Liver (tissue), 9 donors: ENCODE measurements around the gene ERBB4. TPM values are rescaled to one million over a fixed set of nuclear protein-coding genes. Genes with fewer than 3 reads are reported as not detected.

Experiments used
- DNase-seq: peaks from one replicate; pipeline ENCODE4 v3.0.0-alpha.2; 2017; ENCODE audit warnings: low spot score
- H3K27ac ChIP-seq, 2 donors: one replicate each; pipeline ENCODE4 v1.7.0; 2013; ENCODE audit warnings: inconsistent platforms in 2 of 2, low read length in 2 of 2, control low read depth in 1 of 2, low read depth in 1 of 2, mild to moderate bottlenecking in 1 of 2
- H3K27me3 ChIP-seq, 4 donors: one replicate each; pipeline versions ENCODE4 v1.6.1 to v1.7.0; 2013; ENCODE audit warnings: low read length in 3 of 4, inconsistent platforms in 1 of 4, mild to moderate bottlenecking in 1 of 4, moderate library complexity in 1 of 4; ENCODE audit not compliant: control insufficient read depth in 4 of 4, insufficient read depth in 4 of 4
- H3K36me3 ChIP-seq, 4 donors: one replicate each; pipeline versions ENCODE4 v1.6.1 to v1.7.0; 2013; ENCODE audit warnings: low read length in 3 of 4, mild to moderate bottlenecking in 3 of 4, low read depth in 1 of 4, moderate library complexity in 1 of 4; ENCODE audit not compliant: control insufficient read depth in 4 of 4, insufficient read depth in 3 of 4
- H3K4me1 ChIP-seq, 4 donors: one replicate each; pipeline versions ENCODE4 v1.6.1 to v1.7.0; 2013; ENCODE audit warnings: low read length in 3 of 4, mild to moderate bottlenecking in 3 of 4, moderate library complexity in 1 of 4; ENCODE audit not compliant: control insufficient read depth in 4 of 4, insufficient read depth in 4 of 4
- H3K4me3 ChIP-seq, 3 donors: one replicate each; pipeline versions ENCODE4 v1.6.1 to v1.7.0; 2013; ENCODE audit warnings: low read length in 3 of 3, control low read depth in 1 of 3, low read depth in 1 of 3, mild to moderate bottlenecking in 1 of 3
- H3K9ac ChIP-seq, 2 donors: one replicate each; pipeline ENCODE4 v1.7.0; 2013; ENCODE audit warnings: low read length in 2 of 2, mild to moderate bottlenecking in 2 of 2, moderate library complexity in 2 of 2, control low read depth in 1 of 2, low read depth in 1 of 2
- H3K9me3 ChIP-seq, 4 donors: one replicate each; pipeline versions ENCODE4 v1.6.1 to v1.7.0; 2013; ENCODE audit warnings: low read length in 3 of 4; ENCODE audit not compliant: control insufficient read depth in 4 of 4
- EGR1 ChIP-seq, 2 donors: IDR thresholded peaks; 2 replicates each; pipeline ENCODE4 v1.6.1; 2016 to 2018; ENCODE audit warnings: antibody characterized with exemption in 2 of 2, low read depth in 2 of 2
- FOXA1 ChIP-seq: IDR thresholded peaks from 2 replicates; pipeline ENCODE4 v1.6.1; 2016; ENCODE audit warnings: antibody characterized with exemption
- FOXA2 ChIP-seq: IDR thresholded peaks from 2 replicates; pipeline ENCODE4 v1.6.1; 2016; ENCODE audit warnings: antibody characterized with exemption
- GABPA ChIP-seq, 2 donors: IDR thresholded peaks in 1 of 2; conservative IDR thresholded peaks in 1 of 2; 2 replicates each; pipeline ENCODE4 v1.6.1; 2016; ENCODE audit warnings: antibody characterized with exemption in 2 of 2, mild to moderate bottlenecking in 1 of 2, moderate library complexity in 1 of 2
- HNF4A ChIP-seq, 2 donors: conservative IDR thresholded peaks; 2 replicates each; pipeline ENCODE4 v1.6.1; 2016; ENCODE audit warnings: antibody characterized with exemption in 2 of 2, mild to moderate bottlenecking in 2 of 2
- HNF4G ChIP-seq: IDR thresholded peaks from 2 replicates; pipeline ENCODE4 v1.6.1; 2016; ENCODE audit warnings: antibody characterized with exemption
- JUND ChIP-seq, 2 donors: IDR thresholded peaks; 2 replicates each; pipeline ENCODE4 v1.6.1; 2016; ENCODE audit warnings: antibody characterized with exemption in 2 of 2
- NR2F2 ChIP-seq: IDR thresholded peaks from 2 replicates; pipeline ENCODE4 v1.6.1; 2016; ENCODE audit warnings: antibody characterized with exemption
- RAD21 ChIP-seq, 2 donors: IDR thresholded peaks; 2 replicates each; pipeline ENCODE4 v1.6.1; 2016; ENCODE audit warnings: antibody characterized with exemption in 2 of 2, mild to moderate bottlenecking in 2 of 2
- REST ChIP-seq: IDR thresholded peaks from 2 replicates; pipeline ENCODE4 v1.6.1; 2016; ENCODE audit warnings: antibody characterized with exemption, mild to moderate bottlenecking
- RXRA ChIP-seq, 2 donors: IDR thresholded peaks; 2 replicates each; pipeline ENCODE4 v1.6.1; 2017 to 2018; ENCODE audit warnings: antibody characterized with exemption in 2 of 2, mild to moderate bottlenecking in 1 of 2
- SP1 ChIP-seq: IDR thresholded peaks from 2 replicates; pipeline ENCODE4 v1.6.1; 2018; ENCODE audit warnings: antibody characterized with exemption, mild to moderate bottlenecking
- YY1 ChIP-seq: IDR thresholded peaks from 2 replicates; pipeline ENCODE4 v1.6.1; 2016; ENCODE audit warnings: antibody characterized with exemption, mild to moderate bottlenecking
- WGBS: extraction: QIAGEN DNeasy Blood & Tissue Kit; methylation state at CpG from one replicate; pipeline ENCODE4 v1.1.7; 2013; 5-methylcytosine and 5-hydroxymethylcytosine counted together
- polyA plus RNA-seq, 2 donors: library from polyadenylated mRNA; stranded (reverse) in 1 of 2; unstranded in 1 of 2; fragments of 200-250 nt in 1 of 2; fragments of >200 nt in 1 of 2; fragmentation: Nextera tagmentation in 1 of 2; extraction: Ambion mirVana in 1 of 2; gene quantifications; one replicate each; pipeline versions ENCODE4 v1.2.1 to v1.2.3, GENCODE V29; 2013 to 2015
- total RNA-seq, 2 donors: library from RNA; depleted of rRNA; stranded (reverse); fragments of >200 nt; gene quantifications; one replicate each; pipeline ENCODE4 v1.2.3, GENCODE V29; 2014
- TF ChIP-seq, protein P1 (sequence below): IDR thresholded peaks from 2 replicates; pipeline ENCODE4 v1.6.1; 2016; ENCODE audit warnings: antibody characterized with exemption
- TF ChIP-seq, protein P2 (sequence below): IDR thresholded peaks from 2 replicates; pipeline ENCODE4 v1.6.1; 2016; ENCODE audit warnings: antibody characterized with exemption
- donor health status: healthy.
- donor health status: healthy.
- donor health status: healthy.
- donor health status: healthy.
- donor health status: healthy.

Gene ERBB4
- total and polyA plus RNA-seq, 4 donors, result 0.03 to 0.42 TPM; not detected in 2

DNA sequence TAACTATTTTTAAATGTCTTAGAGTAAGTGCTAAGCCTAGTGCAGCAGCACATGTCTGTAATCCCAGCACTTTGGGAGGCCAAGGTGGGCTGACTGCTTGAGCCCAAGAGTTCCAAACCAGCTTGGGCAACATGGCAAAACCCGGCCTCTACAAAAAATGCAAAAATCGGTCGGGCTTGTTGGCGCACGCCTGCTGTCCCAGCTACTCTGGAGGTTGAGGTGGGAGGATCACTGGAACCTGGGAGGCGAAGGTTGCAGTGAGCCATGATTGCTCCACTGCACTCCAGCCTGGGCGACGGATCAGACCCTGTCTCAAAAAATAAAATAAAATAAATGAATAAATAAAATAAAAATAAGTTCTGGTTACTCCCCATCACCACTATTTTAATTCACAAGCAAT lies 783.4 kb downstream of the ERBB4 start (continued):
- TF ChIP-seq, protein P1, sequence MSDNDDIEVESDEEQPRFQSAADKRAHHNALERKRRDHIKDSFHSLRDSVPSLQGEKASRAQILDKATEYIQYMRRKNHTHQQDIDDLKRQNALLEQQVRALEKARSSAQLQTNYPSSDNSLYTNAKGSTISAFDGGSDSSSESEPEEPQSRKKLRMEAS, result no peak
- TF ChIP-seq FOXA1 (no peak), JUND (IDR thresholded peaks at IDR 0.05) (no peak), GABPA (IDR thresholded peaks at IDR 0.05 in 1 of 2, conservative IDR thresholded peaks at IDR 0.05 in 1 of 2) (no peak), FOXA2 (no peak)

DNA sequence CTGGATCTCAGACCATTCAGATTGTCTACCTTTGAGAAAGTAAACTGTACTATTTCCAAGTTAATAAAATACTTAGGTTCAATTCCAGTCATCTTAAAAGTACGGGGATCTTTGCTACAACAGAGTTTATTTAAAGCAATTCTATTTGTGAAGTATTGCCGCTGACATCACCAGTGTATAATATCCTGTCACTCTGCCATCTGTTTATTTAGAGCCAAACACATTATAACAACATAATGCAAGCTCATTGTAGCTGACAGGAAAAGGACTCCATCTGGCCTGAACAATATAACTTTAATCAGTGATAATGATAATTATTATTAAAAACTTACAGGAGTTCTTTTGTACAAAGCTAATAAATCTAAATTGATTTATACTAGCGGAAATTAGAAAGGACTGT lies 786.8 kb downstream of the ERBB4 start:
- no peak overlapping the region for H3K4me3 ChIP-seq
- no peak overlapping the region for H3K9ac ChIP-seq
- TF ChIP-seq JUND (IDR thresholded peaks at IDR 0.05), result no peak
- no peak for TF ChIP-seq HNF4A (conservative IDR thresholded peaks at IDR 0.05)
- TF ChIP-seq NR2F2, result no peak
- TF ChIP-seq RXRA (IDR thresholded peaks at IDR 0.05), result no peak
- no peak for TF ChIP-seq YY1
- no peak for TF ChIP-seq FOXA2
- TF ChIP-seq EGR1 (IDR thresholded peaks at IDR 0.05; ENCODE audit: low read depth in 2 of 2), result no peak
- no peak overlapping the region for H3K27ac ChIP-seq
- H3K4me1 ChIP-seq, result no peaks in the 10 kb centered on the region
- H3K36me3 ChIP-seq, result no peaks in the 10 kb centered on the region
- 65% methylated on average over 3 of the region's 3 CpGs for WGBS
- no peaks in the 10 kb centered on the region for H3K9me3 ChIP-seq
- DNase-seq, result no peak
- H3K27me3 ChIP-seq, result peaks cover 0 to 4% (median 0%) of the 10 kb centered on the region in 4 donors

DNA sequence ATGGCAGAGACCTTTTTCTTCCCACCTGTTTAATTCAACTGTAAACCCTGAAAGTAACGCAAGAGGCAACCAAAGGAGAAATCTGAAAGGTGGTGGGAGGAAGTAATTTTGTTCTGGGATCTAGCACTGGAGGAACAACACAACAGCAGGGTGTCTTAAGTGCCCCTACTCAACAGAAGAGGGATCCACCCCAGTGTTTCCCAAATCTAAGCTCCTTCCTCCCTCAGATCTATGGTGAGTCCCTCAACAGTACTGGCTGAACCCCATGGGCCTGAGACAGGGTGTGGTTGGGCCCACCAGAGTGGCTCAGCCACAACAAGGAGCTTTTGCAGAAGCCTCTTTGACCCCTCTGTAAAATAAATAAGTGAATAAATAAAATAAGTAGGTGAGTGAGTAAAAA lies 790.3 kb downstream of the ERBB4 start:
- TF ChIP-seq RXRA (IDR thresholded peaks at IDR 0.05) (no peak), SP1 (no peak), YY1 (no peak), HNF4A (conservative IDR thresholded peaks at IDR 0.05) (no peak), EGR1 (IDR thresholded peaks at IDR 0.05; ENCODE audit: low read depth in 2 of 2) (no peak), HNF4G (no peak), REST (no peak), JUND (IDR thresholded peaks at IDR 0.05) (no peak), FOXA2 (no peak), RAD21 (IDR thresholded peaks at IDR 0.05) (no peak)
- TF ChIP-seq, protein P2, sequence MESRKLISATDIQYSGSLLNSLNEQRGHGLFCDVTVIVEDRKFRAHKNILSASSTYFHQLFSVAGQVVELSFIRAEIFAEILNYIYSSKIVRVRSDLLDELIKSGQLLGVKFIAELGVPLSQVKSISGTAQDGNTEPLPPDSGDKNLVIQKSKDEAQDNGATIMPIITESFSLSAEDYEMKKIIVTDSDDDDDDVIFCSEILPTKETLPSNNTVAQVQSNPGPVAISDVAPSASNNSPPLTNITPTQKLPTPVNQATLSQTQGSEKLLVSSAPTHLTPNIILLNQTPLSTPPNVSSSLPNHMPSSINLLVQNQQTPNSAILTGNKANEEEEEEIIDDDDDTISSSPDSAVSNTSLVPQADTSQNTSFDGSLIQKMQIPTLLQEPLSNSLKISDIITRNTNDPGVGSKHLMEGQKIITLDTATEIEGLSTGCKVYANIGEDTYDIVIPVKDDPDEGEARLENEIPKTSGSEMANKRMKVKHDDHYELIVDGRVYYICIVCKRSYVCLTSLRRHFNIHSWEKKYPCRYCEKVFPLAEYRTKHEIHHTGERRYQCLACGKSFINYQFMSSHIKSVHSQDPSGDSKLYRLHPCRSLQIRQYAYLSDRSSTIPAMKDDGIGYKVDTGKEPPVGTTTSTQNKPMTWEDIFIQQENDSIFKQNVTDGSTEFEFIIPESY, result no peak
- TF ChIP-seq, protein P1, result no peak
- Histone ChIP-seq H3K27me3 (peaks cover 0 to 4% (median 0%) of the 10 kb centered on the region in 4 donors), H3K4me3 (no peak overlapping the region), H3K4me1 (no peaks in the 10 kb centered on the region), H3K27ac (no peak overlapping the region), H3K36me3 (no peaks in the 10 kb centered on the region), H3K9me3 (no peaks in the 10 kb centered on the region), H3K9ac (no peak overlapping the region)
- WGBS, result 93% methylated on average over 1 of the region's 1 CpG
- DNase-seq, result no peak
